HS-5 (cell line): ENCODE data around the gene NR1D2.

Experiments used
- DNase-seq: peaks from one replicate; pipeline ENCODE4 v3.0.0-alpha.2; 2012; ENCODE audit warnings: low read depth

NR1D2 gene

GRCh38 chr3:23966328-23966727 lies 21.2 kb downstream of the NR1D2 start:
- DNase-seq, result no peak

GRCh38 chr3:23968463-23969184 lies 23.5 kb downstream of the NR1D2 start:
- DNase-seq, result no peak

- DNase-seq, result no peak
Observed at GRCh38 chr3:23969393-23969792, 24.3 kb downstream of the NR1D2 start.

GRCh38 chr3:23971684-23972083 lies 26.6 kb downstream of the NR1D2 start:
- DNase-seq, result no peak

- DNase-seq, result no peak
Observed at GRCh38 chr3:23976555-23976954, 31.5 kb downstream of the NR1D2 start.

GRCh38 chr3:23979569-23979968 lies 34.5 kb downstream of the NR1D2 start:
- no peak for DNase-seq

- no peak for DNase-seq
Observed at GRCh38 chr3:23981136-23981535, 36.0 kb downstream of the NR1D2 start.

- no peak for DNase-seq
Observed at GRCh38 chr3:23981955-23982354, 36.9 kb downstream of the NR1D2 start.

GRCh38 chr3:23984934-23985333 lies 39.8 kb downstream of the NR1D2 start:
- no peak for DNase-seq

- no peak for DNase-seq
Observed at GRCh38 chr3:23985747-23986544, 40.9 kb downstream of the NR1D2 start.

- DNase-seq, result no peak
Observed at GRCh38 chr3:23987356-23987755, 42.3 kb downstream of the NR1D2 start.

- no peak for DNase-seq
Observed at GRCh38 chr3:23991306-23991682, 46.2 kb downstream of the NR1D2 start.

- no peak for DNase-seq
Observed at GRCh38 chr3:23991683-23992628, 46.9 kb downstream of the NR1D2 start.

- DNase-seq, result no peak
Observed at GRCh38 chr3:23993556-23994243, 48.6 kb downstream of the NR1D2 start.

GRCh38 chr3:23994244-23994569 lies 49.1 kb downstream of the NR1D2 start:
- DNase-seq, result no peak

GRCh38 chr3:23995219-23995618 lies 50.1 kb downstream of the NR1D2 start:
- DNase-seq, result no peak

GRCh38 chr3:23996095-23996524 lies 51.0 kb downstream of the NR1D2 start:
- no peak for DNase-seq

GRCh38 chr3:23999012-23999641 lies 54.0 kb downstream of the NR1D2 start:
- peak; percentile 26 for DNase-seq

- no peak for DNase-seq
Observed at GRCh38 chr3:24002129-24002528, 57.0 kb downstream of the NR1D2 start.

GRCh38 chr3:24003466-24003865 lies 58.4 kb downstream of the NR1D2 start:
- DNase-seq, result no peak

GRCh38 chr3:24004171-24004938 lies 59.3 kb downstream of the NR1D2 start:
- DNase-seq, result no peak
